Measurements from ENCODE around the gene STK24. TPM values are rescaled to one million over a fixed set of nuclear protein-coding genes. Genes with fewer than 3 reads are reported as not detected.
A peak's percentile ranks its signal among the peaks of the same experiment; 100 is the strongest.

The STK24 gene
- total RNA-seq, 2 experiments from 2014 or later = 160 to 170 TPM

- H3K36me3 Mint-ChIP-seq (ENCODE audit: low read depth) = peaks cover 57% of the 10 kb centered on the region
- H3K27ac Mint-ChIP-seq = peak overlapping the region; percentile 62
- H3K9me3 Mint-ChIP-seq = no peaks in the 10 kb centered on the region
- ChIA-PET CTCF (interaction anchor here (0.6 to 1.2 kb wide), 4 partner anchors 10 to 176 kb away, joined by 3 read pairs; no protein-coding TSS in a partner anchor), POLR2A (no interaction called here)
- H3K4me1 Mint-ChIP-seq = peaks cover 20% of the 10 kb centered on the region
- H3K27me3 Mint-ChIP-seq = no peaks in the 10 kb centered on the region
- no peak overlapping the region for H3K4me3 Mint-ChIP-seq
- DNase-seq = no peak
These were observed 115.2 kb downstream of the STK24 start for GRCh38 chr13:98461486-98462240.

- DNase-seq = no peak
- Mint-ChIP-seq H3K4me1 (peaks cover 12% of the 10 kb centered on the region), H3K27ac (peak overlapping the region; percentile 19), H3K27me3 (no peaks in the 10 kb centered on the region), H3K4me3 (no peak overlapping the region), H3K9me3 (no peaks in the 10 kb centered on the region), H3K36me3 (ENCODE audit: low read depth) (peaks cover 60% of the 10 kb centered on the region)
- ChIA-PET POLR2A (no interaction called here), CTCF (no interaction called here)
These were observed 116.4 kb downstream of the STK24 start for GRCh38 chr13:98460516-98460915.

- CTCF ChIA-PET = no interaction called here
- no peak overlapping the region for H3K4me3 Mint-ChIP-seq
- no peaks in the 10 kb centered on the region for H3K9me3 Mint-ChIP-seq
- H3K4me1 Mint-ChIP-seq = peaks cover 12% of the 10 kb centered on the region
- peaks cover 58% of the 10 kb centered on the region for H3K36me3 Mint-ChIP-seq (ENCODE audit: low read depth)
- no peak for DNase-seq
- H3K27me3 Mint-ChIP-seq = no peaks in the 10 kb centered on the region
- POLR2A ChIA-PET = no interaction called here
- no peak overlapping the region for H3K27ac Mint-ChIP-seq
These were observed 117.1 kb downstream of the STK24 start for GRCh38 chr13:98459721-98460370.

- ChIA-PET POLR2A (no interaction called here), CTCF (no interaction called here)
These were observed 117.7 kb downstream of the STK24 start for GRCh38 chr13:98459171-98459681.

GRCh38 chr13:98458431-98458830 lies 118.5 kb downstream of the STK24 start:
- H3K36me3 Mint-ChIP-seq (ENCODE audit: low read depth) = peaks cover 61% of the 10 kb centered on the region
- CTCF ChIA-PET = interaction anchor here (0.6 to 2.1 kb wide), 2 partner anchors 13 to 157 kb away, joined by 4 to 8 read pairs; no protein-coding TSS in a partner anchor

More at GRCh38 chr13:98459171-98459681, 117.7 kb downstream of the STK24 start:
- DNase-seq = no peak
- Mint-ChIP-seq H3K4me1 (peaks cover 12% of the 10 kb centered on the region), H3K4me3 (no peak overlapping the region), H3K27me3 (no peaks in the 10 kb centered on the region), H3K9me3 (no peaks in the 10 kb centered on the region), H3K27ac (no peak overlapping the region), H3K36me3 (ENCODE audit: low read depth) (peaks cover 64% of the 10 kb centered on the region)

GRCh38 chr13:98457053-98457452 lies 119.9 kb downstream of the STK24 start:
- H3K4me1 Mint-ChIP-seq = peaks cover 7% of the 10 kb centered on the region
- H3K36me3 Mint-ChIP-seq (ENCODE audit: low read depth) = peaks cover 55% of the 10 kb centered on the region
- H3K27me3 Mint-ChIP-seq = no peaks in the 10 kb centered on the region
- H3K4me3 Mint-ChIP-seq = no peak overlapping the region
- peak overlapping the region; percentile 1 for H3K27ac Mint-ChIP-seq
- H3K9me3 Mint-ChIP-seq = no peaks in the 10 kb centered on the region
- ChIA-PET CTCF (interaction anchor here (2.1 kb wide), 1 partner anchor 12 kb away, joined by 8 read pairs; no protein-coding TSS in a partner anchor), POLR2A (no interaction called here)
- no peak for DNase-seq

More at GRCh38 chr13:98458431-98458830, 118.5 kb downstream of the STK24 start:
- POLR2A ChIA-PET = no interaction called here
- H3K9me3 Mint-ChIP-seq = no peaks in the 10 kb centered on the region
- DNase-seq = no peak
- peaks cover 7% of the 10 kb centered on the region for H3K4me1 Mint-ChIP-seq
- no peaks in the 10 kb centered on the region for H3K27me3 Mint-ChIP-seq
- no peak overlapping the region for H3K4me3 Mint-ChIP-seq
- H3K27ac Mint-ChIP-seq = no peak overlapping the region

- Mint-ChIP-seq H3K9me3 (no peaks in the 10 kb centered on the region), H3K27me3 (no peaks in the 10 kb centered on the region), H3K27ac (no peak overlapping the region), H3K4me1 (peaks cover 13% of the 10 kb centered on the region), H3K4me3 (no peak overlapping the region), H3K36me3 (ENCODE audit: low read depth) (peaks cover 61% of the 10 kb centered on the region)
- ChIA-PET POLR2A (no interaction called here), CTCF (interaction anchor here (2.1 kb wide), 1 partner anchor 11 kb away, joined by 8 read pairs; no protein-coding TSS in a partner anchor)
- no peak for DNase-seq
These were observed 120.5 kb downstream of the STK24 start for GRCh38 chr13:98456413-98456845.

GRCh38 chr13:98454389-98454881 lies 122.5 kb downstream of the STK24 start:
- no peaks in the 10 kb centered on the region for H3K27me3 Mint-ChIP-seq
- H3K4me1 Mint-ChIP-seq = peaks cover 26% of the 10 kb centered on the region
- no peak overlapping the region for H3K27ac Mint-ChIP-seq
- no peak for DNase-seq
- ChIA-PET CTCF (interaction anchor here (0.6 to 1.3 kb wide), 4 partner anchors 9 to 1225 kb away, joined by 4 read pairs; no protein-coding TSS in a partner anchor), POLR2A (no interaction called here)
- no peaks in the 10 kb centered on the region for H3K9me3 Mint-ChIP-seq
- peaks cover 55% of the 10 kb centered on the region for H3K36me3 Mint-ChIP-seq (ENCODE audit: low read depth)
- no peak overlapping the region for H3K4me3 Mint-ChIP-seq

- Mint-ChIP-seq H3K36me3 (ENCODE audit: low read depth) (peaks cover 63% of the 10 kb centered on the region), H3K27ac (peak overlapping the region; percentile 57), H3K9me3 (no peaks in the 10 kb centered on the region), H3K27me3 (no peaks in the 10 kb centered on the region), H3K4me1 (peaks cover 27% of the 10 kb centered on the region), H3K4me3 (no peak overlapping the region)
- ChIA-PET CTCF (interaction anchor here (1.0 to 1.1 kb wide), 2 partner anchors 22 to 200 kb away, joined by 3 read pairs; no protein-coding TSS in a partner anchor), POLR2A (no interaction called here)
- DNase-seq = no peak
These were observed 123.8 kb downstream of the STK24 start for GRCh38 chr13:98452851-98453843.

- Mint-ChIP-seq H3K27ac (peak overlapping the region; percentile 21), H3K36me3 (ENCODE audit: low read depth) (peaks cover 67% of the 10 kb centered on the region), H3K4me1 (peaks cover 27% of the 10 kb centered on the region), H3K27me3 (no peaks in the 10 kb centered on the region), H3K4me3 (no peak overlapping the region), H3K9me3 (no peaks in the 10 kb centered on the region)
- ChIA-PET POLR2A (no interaction called here), CTCF (interaction anchor here (1.0 to 1.1 kb wide), 2 partner anchors 21 to 201 kb away, joined by 3 read pairs; no protein-coding TSS in a partner anchor)
- no peak for DNase-seq
These were observed 125.0 kb downstream of the STK24 start for GRCh38 chr13:98451676-98452470.

- H3K4me3 Mint-ChIP-seq = no peak overlapping the region
- H3K27me3 Mint-ChIP-seq = no peaks in the 10 kb centered on the region
- peak; percentile 46 for DNase-seq
- ChIA-PET POLR2A (no interaction called here), CTCF (interaction anchor here (0.9 to 1.2 kb wide), 2 partner anchors 18 to 173 kb away, joined by 3 to 5 read pairs; no protein-coding TSS in a partner anchor)
- peak overlapping the region; percentile 21 for H3K27ac Mint-ChIP-seq
- H3K9me3 Mint-ChIP-seq = no peaks in the 10 kb centered on the region
- H3K4me1 Mint-ChIP-seq = peaks cover 33% of the 10 kb centered on the region
- H3K36me3 Mint-ChIP-seq (ENCODE audit: low read depth) = peaks cover 56% of the 10 kb centered on the region
These were observed 126.3 kb downstream of the STK24 start for GRCh38 chr13:98450539-98451111.

Measured in activated CD4-positive, alpha-beta T cell treated with anti-CD3 and anti-CD28 coated beads, Interleukin-2, amount 10 ng/mL, durations not matched to agents 7 days and 5 days (primary cell).